ENCODE data around the gene CADPS.

Gene CADPS

DNA sequence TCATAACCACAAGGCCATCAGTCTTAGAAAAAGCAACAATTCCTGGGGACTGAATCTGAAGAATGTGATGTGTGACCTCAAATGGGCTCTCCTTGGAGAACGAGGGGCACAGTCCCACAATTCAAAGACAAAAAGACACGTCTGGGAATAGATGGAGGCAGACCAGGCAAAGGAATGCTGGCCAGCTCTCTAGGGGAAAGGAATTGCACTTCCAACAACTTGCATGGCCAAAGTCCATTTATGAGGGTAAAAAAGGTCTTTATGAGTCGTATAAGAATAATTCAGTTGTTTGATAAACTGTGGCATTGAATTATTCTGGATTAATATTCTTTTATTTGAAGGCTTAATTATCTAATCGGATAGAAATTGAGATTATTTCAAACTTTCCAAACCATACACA lies 321.4 kb downstream of the CADPS start:
- no peak for DNase-seq
- intact Hi-C loops (cut with DNase I) = loop anchor here (10.0 kb wide), 1 partner anchor 219 kb away; no protein-coding TSS in a partner anchor

- intact Hi-C loops (cut with DNase I) = loop anchor here (10.0 kb wide), 1 partner anchor 217 kb away; no protein-coding TSS in a partner anchor
Measured at GRCh38 chr3:62551556-62551955, 323.7 kb downstream of the CADPS start.

GRCh38 chr3:62550439-62550838 lies 324.8 kb downstream of the CADPS start:
- intact Hi-C loops (cut with DNase I) = loop anchor here (10.0 kb wide), 1 partner anchor 216 kb away; no protein-coding TSS in a partner anchor
- DNase-seq = no peak

More at GRCh38 chr3:62551556-62551955, 323.7 kb downstream of the CADPS start:
- no peak for DNase-seq

DNA sequence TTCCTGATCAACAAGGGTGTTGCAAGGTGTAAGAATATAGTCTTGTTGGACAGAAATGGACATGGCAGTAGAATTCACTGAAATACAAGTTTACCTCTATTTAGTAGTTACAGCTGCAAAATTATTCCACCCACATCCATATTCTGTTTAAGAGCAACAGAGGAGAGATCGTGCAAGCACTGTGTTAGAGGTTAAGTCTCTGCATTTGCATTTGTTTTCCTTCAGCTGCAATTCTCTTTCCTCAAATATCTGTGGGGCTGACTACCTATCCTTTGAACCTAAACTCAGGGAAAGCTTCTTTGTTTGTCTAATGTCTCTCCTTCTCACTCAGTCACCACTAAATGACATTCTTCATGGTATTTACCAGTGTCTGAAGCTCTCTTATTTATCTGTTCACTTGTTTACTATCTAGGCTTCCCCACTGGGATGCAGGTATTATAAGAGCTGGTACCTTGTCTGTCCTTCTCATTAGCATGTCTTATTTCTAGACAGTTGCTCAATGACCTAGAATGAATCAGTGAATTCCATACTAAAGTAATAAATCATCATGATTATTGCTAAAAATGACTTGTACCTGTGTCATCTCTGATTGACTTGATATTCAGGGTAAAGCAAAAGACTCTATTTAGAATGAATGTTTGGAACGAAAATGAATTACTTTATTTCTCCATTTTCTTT lies 326.5 kb downstream of the CADPS start:
- intact Hi-C loops (cut with DNase I) = no loop called here

DNA sequence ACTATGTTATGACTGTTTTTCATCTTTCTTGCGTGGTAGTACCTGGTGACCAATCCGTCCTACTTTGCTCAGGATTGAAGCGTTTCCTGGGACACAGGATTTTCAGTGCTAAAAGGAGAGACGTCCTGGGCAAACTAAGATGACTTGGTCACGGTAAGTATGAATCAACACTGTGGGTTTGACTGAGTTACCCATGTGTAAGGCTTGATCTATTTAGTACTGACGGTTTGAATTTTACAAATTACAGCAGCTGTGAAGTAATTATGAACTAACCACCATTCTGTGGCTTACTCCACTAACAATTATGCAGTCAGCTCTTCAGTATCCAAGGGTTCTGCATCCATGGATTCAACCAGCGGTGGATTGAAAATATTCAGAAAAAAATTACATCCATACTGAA lies 328.9 kb downstream of the CADPS start:
- no peak for DNase-seq
- intact Hi-C loops (cut with DNase I) = no loop called here

More for the DNA sequence above, 326.5 kb downstream of the CADPS start:
- DNase-seq = no peak

DNA sequence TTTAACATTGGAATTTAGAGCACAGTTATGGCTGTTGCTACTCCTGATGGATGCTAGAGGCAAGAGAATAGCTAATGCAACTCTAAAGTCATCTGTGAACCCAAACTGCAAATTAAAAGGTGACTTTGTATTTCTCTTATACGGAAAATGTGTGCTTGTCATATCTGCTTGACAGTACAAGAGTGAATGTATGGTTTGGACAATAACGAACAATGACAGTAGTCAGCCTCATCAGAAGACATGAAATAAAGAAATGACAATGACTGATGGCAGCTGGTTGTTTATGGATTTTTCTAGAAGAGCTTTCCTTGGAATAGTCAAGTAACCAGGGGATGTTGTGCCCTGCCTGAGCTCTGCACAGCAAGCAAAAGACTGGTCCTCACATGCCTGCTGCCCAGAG lies 333.0 kb downstream of the CADPS start:
- intact Hi-C loops (cut with DNase I) = no loop called here
- no peak for DNase-seq

DNA sequence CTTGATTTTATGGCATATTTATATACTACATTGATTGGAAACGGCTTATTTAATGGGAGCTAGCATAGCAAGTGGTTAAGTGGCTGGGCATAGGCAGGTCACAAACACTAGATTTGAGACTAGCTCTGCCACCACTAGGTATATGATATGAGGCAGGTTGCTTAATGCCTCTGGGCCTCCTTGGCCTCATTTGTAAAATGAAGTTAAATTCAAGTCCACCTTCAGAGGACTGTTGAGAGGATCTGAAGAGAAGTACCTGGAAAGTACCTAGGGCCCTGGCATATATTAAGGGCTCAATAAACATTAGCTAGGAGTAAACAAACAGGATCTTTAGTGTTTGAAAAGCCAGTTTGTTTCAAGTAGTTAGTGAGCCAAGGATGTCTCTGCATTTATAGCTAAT lies 335.5 kb downstream of the CADPS start:
- intact Hi-C loops (cut with DNase I) = no loop called here
- DNase-seq = no peak

GRCh38 chr3:62538691-62539356 lies 336.4 kb downstream of the CADPS start:
- intact Hi-C loops (cut with DNase I) = no loop called here
- no peak for DNase-seq

GRCh38 chr3:62534326-62534725 lies 340.9 kb downstream of the CADPS start:
- no peak for DNase-seq
- intact Hi-C loops (cut with DNase I) = no loop called here

- intact Hi-C loops (cut with DNase I) = no loop called here
- DNase-seq = no peak
Measured at GRCh38 chr3:62532796-62533195, 342.4 kb downstream of the CADPS start.

GRCh38 chr3:62531981-62532380 lies 343.2 kb downstream of the CADPS start:
- DNase-seq = no peak
- intact Hi-C loops (cut with DNase I) = no loop called here

- intact Hi-C loops (cut with DNase I) = no loop called here
- peak in 10 of 42 donors; percentile 2 to 48 (median 22) for DNase-seq
Measured at GRCh38 chr3:62531493-62531892, 343.7 kb downstream of the CADPS start.

GRCh38 chr3:62529230-62529629 lies 346.0 kb downstream of the CADPS start:
- intact Hi-C loops (cut with DNase I) = no loop called here
- peak in 12 of 42 donors; percentile 3 to 45 (median 17) for DNase-seq

DNA sequence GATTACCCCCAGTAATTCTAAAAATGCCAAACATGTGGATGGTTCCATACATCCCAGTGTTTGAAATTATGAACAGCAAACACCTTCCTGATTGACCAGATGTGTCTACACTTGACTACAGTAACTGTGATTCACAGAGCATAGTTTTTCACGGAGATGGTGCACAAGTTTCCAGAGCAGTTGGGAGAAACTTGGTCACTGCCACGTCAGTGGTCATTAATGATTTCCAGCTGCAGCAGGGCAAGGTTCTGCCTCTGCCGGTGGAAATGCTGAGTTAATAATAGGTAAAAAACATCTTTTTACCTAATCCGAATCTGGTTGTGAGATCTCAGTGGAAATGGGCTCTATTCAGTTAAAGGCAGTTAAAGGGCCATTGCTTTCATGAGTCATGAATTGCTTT lies 347.7 kb downstream of the CADPS start:
- DNase-seq = no peak
- intact Hi-C loops (cut with DNase I) = no loop called here

DNA sequence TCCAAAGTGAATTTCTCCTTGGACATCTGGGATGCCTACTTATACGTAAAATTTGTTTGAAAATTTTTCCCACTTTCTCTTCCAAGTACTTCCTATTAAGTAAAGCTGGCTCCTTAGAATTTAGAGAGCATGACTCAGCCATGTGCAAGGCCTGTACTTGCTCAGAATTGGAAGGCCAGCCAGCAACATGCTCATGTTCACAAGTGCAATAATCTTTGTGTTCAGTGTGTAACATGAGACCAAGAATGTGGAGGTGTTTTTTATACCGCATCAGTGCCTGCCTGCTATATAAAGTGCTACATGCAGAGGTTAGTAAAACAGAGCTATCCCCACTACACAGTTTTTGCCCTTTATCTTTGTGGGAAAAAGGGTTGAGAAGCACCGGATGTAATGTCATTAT lies 349.9 kb downstream of the CADPS start:
- no peak for DNase-seq
- intact Hi-C loops (cut with DNase I) = no loop called here

DNA sequence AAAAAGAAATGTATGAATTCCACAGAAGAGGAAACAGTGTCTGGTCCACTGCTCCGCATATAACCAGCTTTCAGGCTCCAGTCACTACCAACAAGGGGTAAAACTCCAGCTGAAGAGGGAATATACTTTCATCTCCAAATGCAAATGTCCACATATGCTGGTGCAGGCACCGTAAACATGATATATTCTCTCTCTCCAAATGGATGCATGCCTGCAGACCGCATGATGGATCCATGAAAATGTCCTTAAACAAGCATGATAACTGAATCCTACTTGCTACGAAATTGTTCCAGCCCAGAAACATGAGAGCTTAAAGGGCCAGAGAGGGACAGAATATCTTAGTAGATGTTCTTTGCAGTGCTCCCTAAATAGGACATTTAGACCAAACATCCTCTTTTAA lies 351.5 kb downstream of the CADPS start:
- intact Hi-C loops (cut with DNase I) = no loop called here

DNA sequence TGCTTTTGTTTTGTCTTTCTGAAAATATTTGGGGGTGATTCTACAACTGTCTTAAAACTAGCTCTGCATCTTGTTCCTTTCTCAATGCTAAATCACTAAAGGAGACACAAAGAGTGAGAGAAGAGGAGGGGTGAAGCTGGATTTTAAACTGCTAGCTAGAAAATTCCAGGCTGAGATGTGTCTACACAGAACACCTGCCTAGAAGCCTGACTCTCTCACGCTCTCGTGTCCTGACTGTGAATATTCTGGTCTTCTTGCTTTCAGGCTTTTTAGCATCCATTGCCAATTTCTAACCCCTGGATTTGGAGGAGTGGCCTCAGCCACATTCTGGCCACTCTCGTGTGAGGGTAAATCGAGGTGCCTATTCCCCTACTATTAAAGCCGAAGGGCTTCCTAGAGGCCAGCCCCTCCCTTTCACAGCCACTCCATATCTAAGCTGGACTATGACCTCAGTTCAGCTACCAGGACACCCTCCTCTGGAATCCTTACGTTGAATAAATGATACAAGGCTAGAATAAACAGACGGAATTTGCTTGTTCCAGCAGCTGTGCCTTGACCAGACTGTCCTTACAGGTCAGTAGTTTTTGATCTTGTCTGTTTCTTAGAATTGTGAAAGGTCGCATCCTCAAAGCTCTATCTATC lies 353.6 kb downstream of the CADPS start:
- no peak for DNase-seq
- intact Hi-C loops (cut with DNase I) = no loop called here

More for the DNA sequence above, 351.5 kb downstream of the CADPS start:
- DNase-seq = no peak

DNA sequence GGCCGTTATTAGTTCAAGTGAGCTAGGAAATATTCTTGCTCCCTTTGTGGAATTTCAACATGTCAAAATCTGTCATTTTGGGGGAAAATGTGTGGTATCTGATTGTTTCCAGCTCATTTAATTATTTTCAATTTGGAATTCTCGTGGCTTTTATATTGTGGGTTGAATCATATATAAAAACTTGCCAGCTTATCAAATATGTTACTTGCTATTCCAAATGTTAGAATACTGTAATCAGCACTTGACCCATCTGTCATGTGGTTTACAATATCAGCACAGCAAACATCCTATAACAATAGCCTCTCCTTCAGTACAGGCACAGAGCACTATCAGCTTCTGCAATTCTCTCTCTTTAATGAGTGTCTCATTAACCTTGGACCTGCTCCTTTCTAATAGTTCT lies 371.7 kb downstream of the CADPS start:
- no peak for DNase-seq
- intact Hi-C loops (cut with DNase I) = no loop called here

- intact Hi-C loops (cut with DNase I) = no loop called here
- DNase-seq = peak in 1 of 42 donors; percentile 9
Measured at GRCh38 chr3:62502315-62503300, 372.6 kb downstream of the CADPS start.
